Testis (tissue), 2 donors: ENCODE measurements around the gene PSMC6.

Experiments
- CTCF ChIP-seq, 3 experiments: fragments of 450-650 bp in 2 of 3; fragments of 200-600 bp in 1 of 3; sonication (generic) in 1 of 3; IDR thresholded peaks; one replicate each; pipeline ENCODE4 v1.5.1; 2016 to 2019; ENCODE audit warnings: antibody characterized with exemption in 3 of 3, mild to moderate bottlenecking in 2 of 3, moderate library complexity in 1 of 3
- POLR2A ChIP-seq: fragments of 450-650 bp; IDR thresholded peaks from one replicate; pipeline ENCODE4 v1.6.1; 2017; ENCODE audit warnings: antibody characterized with exemption, mild to moderate bottlenecking, moderate library complexity

DNA sequence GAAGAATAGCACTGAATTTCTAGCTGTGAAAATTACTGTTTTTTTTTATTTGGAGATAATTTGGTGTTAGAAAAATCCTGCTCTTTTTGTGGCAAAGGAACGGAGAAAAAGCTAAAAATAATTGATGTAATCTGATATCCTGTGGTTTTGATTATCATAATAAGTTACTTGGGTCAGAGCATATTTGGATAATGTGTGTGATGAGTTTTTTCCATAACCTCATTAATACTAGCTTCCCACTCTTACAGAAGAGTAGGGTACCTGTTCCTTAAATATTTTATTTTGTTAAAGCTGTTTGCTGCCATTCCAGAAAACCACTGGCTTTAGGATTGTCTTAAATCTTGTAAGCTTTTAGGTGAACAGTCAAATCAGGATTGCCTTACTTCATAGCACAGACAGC, 4.7 kb downstream of the PSMC6 start:
- TF ChIP-seq CTCF (IDR thresholded peaks at IDR 0.05), result no peak
- no peak for TF ChIP-seq POLR2A
